OCI-LY3 (cell line): ENCODE measurements around the gene ANO4.

Source experiments
- H2AFZ ChIP-seq: fragments of 200-600, 300-600 bp; shearing (Covaris generic); 2 replicates; pipeline ENCODE4 v1.6.0; 2014; ENCODE audit warnings: antibody characterized with exemption, low read depth, low read length
- H3K27ac ChIP-seq: fragments of 200-600, 300-600 bp; sonication (generic); 2 replicates; pipeline ENCODE4 v1.5.1; 2014; ENCODE audit warnings: mild to moderate bottlenecking, low read length, moderate library complexity, mixed read lengths
- H3K27me3 ChIP-seq: fragments of 200-600, 300-600 bp; sonication (generic); 2 replicates; pipeline ENCODE4 v1.6.1; 2014; ENCODE audit warnings: low read depth, low read length, mixed read lengths
- H3K36me3 ChIP-seq: fragments of 200-600, 300-600 bp; sonication (generic); replicated peaks from 2 replicates; pipeline ENCODE3; 2014; ENCODE audit warnings: low read depth, low read length, mixed read lengths
- H3K4me1 ChIP-seq: fragments of 300-600, 200-600 bp; sonication (generic); 2 replicates; pipeline ENCODE4 v1.6.1; 2014; ENCODE audit warnings: low read length, mixed read lengths
- H3K4me2 ChIP-seq: fragments of 200-600, 300-600 bp; sonication (generic); 2 replicates; pipeline ENCODE4 v1.6.1; 2014; ENCODE audit warnings: low read length, mixed read lengths
- H3K4me3 ChIP-seq: fragments of 300-600, 200-600 bp; sonication (generic); 2 replicates; pipeline ENCODE4 v1.5.1; 2014; ENCODE audit warnings: antibody characterized with exemption, mild to moderate bottlenecking, low read length, moderate library complexity
- H3K79me2 ChIP-seq: fragments of 300-600, 200-600 bp; shearing (Covaris generic); 2 replicates; pipeline ENCODE4 v1.6.1; 2014; ENCODE audit warnings: mild to moderate bottlenecking, low read length, mixed read lengths
- H3K9ac ChIP-seq: fragments of 300-600, 200-600 bp; shearing (Covaris generic); 2 replicates; pipeline ENCODE4 v1.6.0; 2014; ENCODE audit warnings: mild to moderate bottlenecking, low read length, moderate library complexity
- H3K9me3 ChIP-seq: fragments of 200-600, 300-600 bp; shearing (Covaris generic); 2 replicates; pipeline ENCODE4 v1.6.1; 2014; ENCODE audit warnings: low read length, mixed read lengths; ENCODE audit not compliant: insufficient read depth
- H4K20me1 ChIP-seq: fragments of 200-600, 300-600 bp; sonication (generic); 2 replicates; pipeline ENCODE4 v1.6.1; 2016; ENCODE audit warnings: low read length, mixed read lengths; ENCODE audit not compliant: insufficient read depth
- CTCF ChIP-seq: fragments of 200-600, 300-600 bp; sonication (generic); IDR thresholded peaks from 2 replicates; pipeline ENCODE4 v1.5.1; 2014; ENCODE audit warnings: antibody characterized with exemption, low read length, low read depth
- EZH2phosphoT487 ChIP-seq: fragments of 200-600 bp; shearing (Covaris generic); IDR thresholded peaks from 2 replicates; pipeline ENCODE4 v1.6.1; 2018; ENCODE audit warnings: antibody characterized with exemption, mixed run types, low read depth

Gene ANO4

GRCh38 chr12:100901266-100901665 lies 106.7 kb downstream of the ANO4 start:
- H3K4me1 ChIP-seq = no peaks in the 10 kb centered on the region
- H2AFZ ChIP-seq = no peak overlapping the region
- peaks cover 6% of the 10 kb centered on the region; the same call in 1 of the 2 replicates for H3K27me3 ChIP-seq
- TF ChIP-seq EZH2phosphoT487 (no peak), CTCF (no peak)
- no peaks in the 10 kb centered on the region for H3K36me3 ChIP-seq
- no peaks in the 10 kb centered on the region for H3K9me3 ChIP-seq
- no peak overlapping the region for H3K4me3 ChIP-seq
- H3K79me2 ChIP-seq = no peaks in the 10 kb centered on the region
- H3K27ac ChIP-seq = no peak overlapping the region
- no peaks in the 10 kb centered on the region for H4K20me1 ChIP-seq
- H3K9ac ChIP-seq = no peak overlapping the region
- H3K4me2 ChIP-seq = no peak overlapping the region

- TF ChIP-seq EZH2phosphoT487 (no peak), CTCF (no peak)
- H3K36me3 ChIP-seq = no peaks in the 10 kb centered on the region
These were observed 109.7 kb downstream of the ANO4 start for GRCh38 chr12:100904270-100904669.

GRCh38 chr12:100908501-100908900 lies 113.9 kb downstream of the ANO4 start:
- H3K4me3 ChIP-seq = no peak overlapping the region
- H3K9ac ChIP-seq = no peak overlapping the region
- H3K4me1 ChIP-seq = no peaks in the 10 kb centered on the region
- no peaks in the 10 kb centered on the region for H3K9me3 ChIP-seq
- peaks cover 28% of the 10 kb centered on the region for H3K27me3 ChIP-seq
- H3K27ac ChIP-seq = no peak overlapping the region
- no peak for TF ChIP-seq EZH2phosphoT487
- no peak for TF ChIP-seq CTCF
- H3K79me2 ChIP-seq = no peaks in the 10 kb centered on the region
- no peak overlapping the region for H2AFZ ChIP-seq
- no peak overlapping the region for H3K4me2 ChIP-seq
- H4K20me1 ChIP-seq = no peaks in the 10 kb centered on the region
- H3K36me3 ChIP-seq = no peaks in the 10 kb centered on the region

More at GRCh38 chr12:100904270-100904669, 109.7 kb downstream of the ANO4 start:
- no peak overlapping the region for H3K4me2 ChIP-seq
- no peaks in the 10 kb centered on the region for H3K4me1 ChIP-seq
- H3K9ac ChIP-seq = no peak overlapping the region
- no peaks in the 10 kb centered on the region for H4K20me1 ChIP-seq
- H3K27ac ChIP-seq = no peak overlapping the region
- no peaks in the 10 kb centered on the region for H3K79me2 ChIP-seq
- no peak overlapping the region for H2AFZ ChIP-seq
- no peaks in the 10 kb centered on the region for H3K9me3 ChIP-seq
- H3K4me3 ChIP-seq = no peak overlapping the region
- peaks cover 20% of the 10 kb centered on the region for H3K27me3 ChIP-seq

- Histone ChIP-seq H3K4me1 (no peaks in the 10 kb centered on the region), H3K36me3 (no peaks in the 10 kb centered on the region), H2AFZ (no peak overlapping the region), H3K79me2 (no peaks in the 10 kb centered on the region), H3K27me3 (peaks cover 8% of the 10 kb centered on the region), H3K9me3 (no peaks in the 10 kb centered on the region), H3K4me3 (no peak overlapping the region), H3K27ac (no peak overlapping the region), H4K20me1 (no peaks in the 10 kb centered on the region), H3K4me2 (no peak overlapping the region), H3K9ac (no peak overlapping the region)
- TF ChIP-seq CTCF = no peak
- TF ChIP-seq EZH2phosphoT487 = no peak
These were observed 119.5 kb downstream of the ANO4 start for GRCh38 chr12:100913872-100914592.
